NCI-H526 (cell line): ENCODE results near the gene KCNMA1.
"Not testable (repeated sequence)": the region's sequence is repeated elsewhere in the genome, so short reads cannot be mapped to it uniquely, and the experiment has no call there.

Source experiments
- DNase-seq, 2 experiments: peaks; one replicate each; lab custom pipeline; 2025; lab: John Stamatoyannopoulos, UW

KCNMA1 gene

DNA sequence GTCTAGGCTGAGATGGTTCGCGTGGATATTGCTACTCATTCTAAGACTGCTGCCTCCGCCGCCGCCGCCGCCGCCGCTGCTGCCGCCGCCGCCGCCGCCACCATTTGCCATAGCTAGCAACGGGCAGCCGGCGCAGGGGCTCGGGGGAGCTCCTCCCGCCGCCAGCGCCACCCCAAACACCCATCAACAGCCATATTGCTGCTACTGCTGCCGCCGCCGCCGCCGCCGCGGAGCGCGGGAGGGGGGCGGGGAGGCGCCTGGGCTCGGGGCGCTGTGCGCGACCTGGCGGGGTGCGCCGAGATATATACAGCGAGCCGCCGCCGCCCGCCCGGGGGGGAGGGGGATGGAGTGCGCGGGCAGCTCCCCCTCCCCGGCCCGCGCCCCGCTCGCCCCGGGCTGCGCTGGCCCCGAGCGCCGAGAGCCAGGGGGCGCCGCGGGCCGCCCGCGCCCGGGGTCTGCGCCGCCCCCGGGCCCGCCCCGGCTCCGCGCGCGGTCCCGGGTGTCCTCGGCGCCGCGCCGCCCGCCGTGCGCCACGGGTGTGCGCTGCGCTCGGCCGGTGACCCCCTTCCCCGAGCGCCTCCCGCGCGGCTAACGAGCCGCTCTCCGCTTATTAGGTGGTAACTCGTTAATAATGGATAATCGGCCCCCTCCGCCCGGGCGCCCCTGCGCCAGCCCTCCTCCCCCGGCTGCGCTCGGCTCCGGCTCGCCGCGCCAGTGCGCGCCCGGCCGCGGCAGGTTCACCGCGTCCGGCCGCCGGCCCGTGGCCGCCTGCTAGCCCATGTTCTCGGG is at the start of gene KCNMA1:
Gene KCNMA1 (minus strand): TSS at position 277 of the 789 bp plus-strand sequence.
- DNase-seq, result peak in 1 of 2 experiments; percentile 70

DNA sequence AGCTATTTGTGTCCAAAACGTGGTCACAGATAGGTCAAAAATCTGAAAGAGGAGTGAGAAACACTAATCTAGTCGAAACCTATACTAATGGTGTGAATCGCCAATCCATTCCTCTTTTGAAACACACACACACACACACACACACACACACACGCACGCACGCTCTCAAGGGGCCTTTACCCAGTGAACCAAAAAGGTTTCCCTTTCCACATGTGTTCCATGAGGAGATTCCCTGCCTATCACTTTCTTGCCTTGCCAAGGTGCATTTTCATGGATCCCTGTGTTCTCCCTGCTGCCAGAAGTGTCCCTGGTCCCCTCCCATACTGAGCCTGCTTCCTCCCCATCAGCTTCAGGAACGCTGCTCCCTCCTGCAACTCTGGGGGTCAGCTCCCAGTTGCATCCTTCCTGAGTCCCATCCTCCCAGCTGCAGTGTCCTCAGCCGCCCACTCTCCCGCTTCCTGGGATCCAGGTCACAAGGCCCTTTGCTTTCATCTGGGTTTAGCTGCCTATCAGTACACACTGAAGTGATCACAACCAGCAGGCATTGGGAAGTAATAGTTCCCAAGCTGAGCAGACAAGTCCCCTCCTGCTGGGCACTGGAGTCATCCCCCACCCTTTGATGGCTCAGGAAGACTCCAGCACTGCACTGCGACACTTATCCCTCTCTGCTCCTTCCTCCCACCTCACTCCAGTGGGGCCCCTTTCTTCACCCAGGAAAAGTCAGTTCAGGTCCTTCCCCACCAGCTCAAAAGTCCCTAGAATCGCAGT is 49.2 kb upstream of the KCNMA1 start:
- no peak for DNase-seq

DNA sequence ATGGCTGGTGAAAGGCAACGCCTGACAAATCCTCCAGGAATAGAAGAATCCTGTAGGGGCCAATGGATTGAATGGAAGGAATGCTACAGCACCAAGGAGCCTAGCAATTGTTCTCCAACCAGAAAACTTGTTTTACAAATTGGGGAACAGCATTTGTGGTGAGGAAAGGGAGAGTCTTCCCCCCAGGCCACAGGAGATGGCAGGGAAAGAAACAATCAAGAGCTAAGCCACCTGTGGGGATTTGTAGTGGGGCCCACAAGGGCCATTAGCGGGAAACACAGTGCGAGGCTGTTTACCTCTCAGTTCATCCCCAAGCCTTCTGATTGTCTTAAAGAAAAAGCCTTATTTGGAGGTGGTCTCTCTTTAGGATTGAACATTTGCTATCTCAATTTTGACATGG is 48.5 kb upstream of the KCNMA1 start:
- no peak for DNase-seq

DNA sequence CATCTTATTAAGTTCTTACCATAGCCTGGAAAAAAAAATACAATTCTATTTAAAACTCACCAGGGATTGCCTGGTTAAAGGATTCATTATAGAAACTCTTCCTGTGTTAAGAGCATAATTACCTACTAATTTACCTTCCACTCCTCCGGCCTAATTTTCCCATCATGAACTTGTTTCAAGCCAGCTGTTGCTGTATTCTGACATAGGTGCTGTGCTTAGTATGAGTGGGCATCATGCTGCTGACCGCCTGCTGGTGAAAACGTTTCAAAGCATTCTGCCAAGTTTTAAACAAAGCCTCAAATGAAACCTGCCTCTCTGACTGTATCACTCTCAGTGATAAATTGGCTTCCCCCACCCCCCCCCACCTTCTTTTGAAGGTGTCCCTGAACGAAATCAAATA is 47.8 kb upstream of the KCNMA1 start:
- no peak for DNase-seq

DNA sequence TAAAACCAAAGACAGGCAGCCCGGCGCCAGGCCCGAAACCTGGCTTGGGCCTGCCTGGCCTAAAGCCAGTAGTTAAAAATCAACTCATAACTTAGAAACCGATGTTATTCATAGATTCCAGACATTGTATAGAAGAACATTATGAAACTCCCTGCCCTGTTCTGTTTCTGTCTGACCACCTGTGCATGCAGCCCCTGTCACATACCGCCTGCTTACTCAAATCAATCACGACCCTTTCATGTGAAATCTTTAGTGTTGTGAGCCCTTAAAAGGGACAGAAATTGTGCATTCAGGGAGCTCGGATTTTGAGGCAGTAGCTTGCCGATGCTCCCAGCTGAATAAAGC is 45.5 kb upstream of the KCNMA1 start:
- DNase-seq, result not testable (repeated sequence)

DNA sequence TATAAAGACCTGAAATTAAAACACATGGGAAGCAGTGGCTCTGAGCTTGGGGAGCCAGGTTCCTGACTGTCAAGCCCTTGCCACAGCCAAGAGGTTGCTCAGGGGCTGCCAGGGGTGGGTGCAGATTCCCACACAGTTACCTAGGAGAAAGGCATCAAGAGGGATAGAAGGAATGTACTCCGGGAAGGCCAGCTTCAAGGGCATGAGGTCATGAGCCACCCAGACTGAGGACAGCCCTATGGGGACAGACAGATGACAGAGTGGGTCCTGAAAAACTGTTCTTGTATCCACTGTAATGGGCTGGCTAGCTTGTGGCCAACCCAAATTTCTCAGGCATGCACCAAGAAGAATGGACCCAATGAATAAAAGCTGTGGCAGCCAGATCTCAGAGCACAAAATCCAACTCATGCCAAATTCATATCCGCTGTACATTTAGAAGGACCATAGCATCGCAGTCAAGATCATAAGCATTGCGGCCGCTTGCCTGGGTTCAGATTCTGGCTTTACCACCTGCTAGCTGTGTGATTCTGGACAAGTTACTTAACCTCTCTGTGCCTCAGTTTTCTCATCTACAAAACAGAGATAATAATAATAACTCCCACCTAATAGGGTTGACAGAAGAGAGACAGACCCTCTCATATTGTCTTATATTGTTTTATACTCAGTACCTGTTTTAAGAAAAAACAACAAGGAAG is 44.9 kb upstream of the KCNMA1 start:
- no peak for DNase-seq

DNA sequence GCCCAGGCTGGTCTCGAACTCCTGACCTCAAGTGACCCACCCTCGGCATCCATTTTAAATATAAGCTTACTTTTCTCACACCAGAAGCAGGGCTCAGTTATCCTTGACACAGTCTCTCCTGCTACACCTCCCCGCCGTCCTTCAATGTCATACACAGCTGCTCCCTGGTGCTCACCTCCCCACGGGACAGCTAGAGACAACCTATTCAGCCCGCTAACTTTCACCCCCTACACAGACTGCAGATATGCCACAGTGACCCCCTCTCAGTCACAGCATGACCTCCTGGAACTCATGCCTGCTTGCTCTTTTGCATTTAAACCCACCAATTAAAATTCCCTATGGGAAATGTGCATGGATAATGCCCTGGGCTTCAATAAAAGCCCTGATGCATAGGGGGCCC is 44.2 kb upstream of the KCNMA1 start:
- DNase-seq, result no peak

DNA sequence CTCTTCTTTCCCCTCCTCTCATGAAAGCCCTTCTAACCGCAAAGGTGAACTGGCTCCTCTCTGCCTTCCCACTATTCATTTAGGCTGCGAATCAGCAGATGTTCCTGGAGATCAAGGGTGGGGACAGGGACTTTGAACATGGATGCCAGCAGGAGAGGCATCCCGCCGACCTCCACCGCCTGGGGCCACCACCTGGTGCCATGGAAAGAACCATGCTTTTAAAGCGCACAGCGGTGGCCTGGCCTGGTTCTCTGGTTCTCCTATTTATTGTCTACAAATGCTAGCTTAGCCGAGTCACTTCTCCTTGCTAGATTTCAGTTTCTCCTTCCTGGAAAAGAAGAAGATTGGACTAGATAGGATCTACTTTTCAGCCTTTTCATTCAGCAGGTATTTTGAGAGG is 43.2 kb upstream of the KCNMA1 start:
- no peak for DNase-seq

DNA sequence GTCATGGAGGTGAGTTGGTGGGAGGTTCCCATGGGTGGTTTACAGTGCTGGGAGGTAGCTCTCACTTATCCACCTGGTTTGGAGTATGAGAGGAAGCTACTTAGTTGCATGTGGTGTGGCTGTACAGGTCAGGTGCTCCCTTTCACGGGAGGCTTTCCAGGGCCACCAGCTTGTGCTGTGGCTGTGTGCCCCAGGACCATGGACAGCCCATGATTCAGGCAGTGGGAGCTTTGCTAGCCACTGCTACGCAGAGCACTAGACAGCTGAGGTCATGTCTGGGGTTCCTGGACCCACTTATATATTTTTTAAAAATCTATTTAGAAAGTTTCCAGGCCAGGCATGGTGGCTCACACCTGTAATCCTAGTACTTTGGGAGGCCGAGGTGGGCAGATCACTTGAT is 42.5 kb upstream of the KCNMA1 start:
- no peak for DNase-seq

DNA sequence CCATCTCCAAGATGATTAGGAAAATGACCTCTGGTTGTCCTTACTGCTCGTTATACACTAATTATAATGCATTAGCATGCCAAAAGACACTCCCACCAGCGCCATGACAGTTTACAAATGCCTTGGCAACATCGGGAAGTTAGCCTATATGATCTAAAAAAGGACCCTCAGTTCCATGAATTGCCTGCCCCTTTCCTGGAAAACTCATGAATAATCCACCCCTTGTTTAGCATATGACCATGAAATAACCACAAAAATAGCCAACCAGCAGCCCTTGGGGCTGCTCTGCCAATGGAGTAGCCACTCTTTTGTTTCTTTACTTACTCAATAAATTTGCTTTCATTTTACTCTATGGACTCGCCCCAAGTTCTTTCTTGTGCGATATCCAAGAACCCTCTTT is 41.6 kb upstream of the KCNMA1 start:
- no peak for DNase-seq

DNA sequence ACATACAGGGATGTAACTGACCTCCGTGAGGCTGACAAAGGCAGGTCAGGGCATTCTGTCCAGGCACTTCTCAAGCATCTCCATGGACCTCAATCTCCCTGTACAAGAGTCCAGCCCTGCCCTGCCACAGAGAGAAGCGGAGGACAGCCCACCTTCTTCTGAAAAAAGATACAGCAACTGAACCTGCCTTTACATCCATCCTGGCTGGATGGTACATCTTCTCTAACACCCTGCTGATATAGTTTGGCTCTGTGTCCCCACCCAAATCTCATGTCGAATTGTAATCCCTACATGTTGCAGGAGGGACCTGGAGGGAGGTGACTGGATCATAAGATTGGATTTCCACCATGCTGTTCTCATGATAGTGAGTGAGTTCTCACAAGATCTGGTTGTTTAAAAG is 40.5 kb upstream of the KCNMA1 start:
- no peak for DNase-seq

DNA sequence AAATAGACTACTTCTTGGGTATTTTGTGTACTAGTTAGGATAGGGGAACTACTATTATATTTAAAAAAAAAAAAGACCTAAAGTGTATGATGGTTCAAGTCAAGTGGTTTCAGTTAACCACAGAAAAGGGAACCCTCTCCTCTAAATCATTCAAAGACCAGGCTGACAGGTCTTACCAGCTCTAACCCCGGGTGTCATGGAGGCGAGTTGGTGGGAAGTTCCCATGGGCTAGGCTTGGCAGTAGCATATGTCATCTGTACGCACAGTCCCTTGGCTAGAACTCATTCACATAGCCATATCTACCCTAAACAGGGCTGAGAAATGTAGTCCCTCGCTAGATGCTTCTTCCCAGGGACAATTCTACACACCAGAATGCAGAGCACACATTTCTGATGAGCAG is 37.7 kb upstream of the KCNMA1 start:
- no peak for DNase-seq

DNA sequence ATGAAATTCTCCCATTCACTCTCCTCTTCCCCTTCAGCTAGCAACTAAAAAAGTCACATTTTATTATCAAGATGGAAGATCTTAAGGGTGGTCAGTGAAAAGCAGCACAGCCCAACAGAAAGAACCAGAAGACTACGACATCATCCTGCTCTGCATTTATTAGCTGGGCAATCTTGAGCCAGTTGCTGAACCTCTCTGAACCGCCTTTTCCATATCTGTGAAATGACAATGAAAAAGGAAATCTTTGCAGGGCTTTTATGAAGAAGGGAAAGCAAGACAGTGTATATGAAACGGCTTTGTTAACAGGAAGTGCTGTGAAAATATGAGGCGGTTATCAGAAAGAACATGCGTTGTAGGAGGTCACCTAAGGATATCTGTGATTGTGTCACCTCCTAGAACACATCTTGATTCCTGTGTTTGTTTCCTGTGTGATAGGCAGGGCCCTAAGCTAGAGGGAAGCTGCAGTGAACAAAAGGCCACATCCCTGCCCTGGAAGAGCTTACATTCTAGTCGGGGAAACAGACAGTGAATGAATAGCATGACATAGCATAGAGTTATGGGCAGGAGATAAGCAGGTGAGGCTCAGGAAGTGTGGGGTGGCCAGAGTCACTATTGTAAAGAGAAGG is 36.0 kb upstream of the KCNMA1 start:
- DNase-seq, result no peak

DNA sequence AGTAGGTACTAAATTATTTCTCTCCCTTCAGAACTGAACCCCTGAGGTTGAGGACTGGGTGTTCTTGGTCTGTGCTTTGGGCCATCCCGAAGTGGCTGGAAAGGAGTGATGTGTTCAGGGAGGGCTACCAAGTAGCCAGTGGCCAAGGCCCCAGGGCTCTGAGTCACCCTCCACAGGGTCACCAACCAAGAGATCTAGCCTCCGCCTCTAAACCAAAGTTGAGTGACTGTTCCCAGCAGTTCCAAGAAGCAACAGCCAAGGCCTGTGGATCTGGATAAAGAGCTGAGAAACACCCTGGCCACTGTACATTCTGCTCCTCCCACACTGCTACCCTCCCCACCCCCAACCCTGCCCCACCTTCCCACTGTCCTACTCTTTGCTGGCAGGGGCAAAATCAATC is 35.5 kb upstream of the KCNMA1 start:
- DNase-seq, result no peak

DNA sequence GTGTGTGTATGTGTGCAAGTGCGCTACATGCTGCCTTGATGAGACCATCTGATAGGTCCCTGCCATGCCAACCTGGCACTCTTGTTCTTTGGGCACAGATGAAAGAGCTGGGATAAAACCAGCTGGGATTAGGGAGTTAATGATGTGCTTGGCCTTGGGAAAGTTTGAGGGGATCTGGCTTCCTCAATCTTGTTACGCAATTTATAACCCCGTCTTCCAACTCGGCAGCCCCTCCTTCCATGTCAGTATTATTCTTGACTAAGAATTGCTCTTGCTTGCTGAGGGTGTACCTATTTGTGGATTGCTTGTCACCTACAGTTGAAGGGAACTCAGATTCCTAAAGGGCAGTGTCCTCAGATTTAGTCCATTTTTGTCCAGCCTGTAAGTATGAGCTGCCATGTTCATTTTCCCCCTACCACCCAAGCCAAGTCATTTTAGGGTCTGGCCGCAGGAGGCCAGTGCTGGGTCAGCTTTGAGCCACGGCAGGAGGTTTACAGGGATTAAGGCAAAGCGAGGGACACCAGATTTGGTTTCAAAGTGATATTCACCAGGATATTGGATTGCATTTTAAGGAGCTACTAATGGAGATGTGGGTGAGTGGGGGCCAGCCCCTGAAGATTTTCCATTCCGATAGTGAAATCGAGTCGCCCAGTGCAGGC is 34.1 kb upstream of the KCNMA1 start:
- no peak for DNase-seq

DNA sequence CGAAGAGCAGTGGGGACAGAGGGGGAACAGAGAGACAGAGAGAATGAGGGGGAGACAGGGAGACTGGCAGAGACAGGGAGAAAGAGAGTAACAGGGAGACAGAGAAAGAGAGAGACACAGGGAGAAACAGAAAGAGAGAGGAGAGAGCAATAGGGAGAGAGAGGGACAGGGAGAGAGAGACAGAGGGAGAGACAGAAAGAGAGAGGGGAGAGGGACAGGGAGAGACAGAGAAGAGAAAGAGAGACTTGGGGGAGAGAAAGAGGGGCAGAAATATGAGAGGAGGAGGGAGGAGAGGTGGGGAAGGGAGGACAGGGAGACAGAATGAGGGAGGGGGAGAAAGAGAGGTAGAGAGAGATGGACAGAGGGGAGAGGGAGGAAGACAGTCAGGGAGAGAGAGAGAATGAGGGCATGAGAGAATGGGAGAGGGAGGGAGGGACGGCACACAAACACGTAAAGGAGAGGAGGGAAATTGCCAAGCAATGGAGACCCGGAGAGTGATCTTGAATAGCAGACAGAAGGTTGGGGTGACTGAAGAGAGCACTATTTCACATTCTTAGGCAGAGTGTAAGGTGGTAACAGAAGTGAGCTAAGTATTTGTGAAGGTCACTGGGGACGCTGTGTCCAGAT is 33.3 kb upstream of the KCNMA1 start:
- DNase-seq, result no peak

DNA sequence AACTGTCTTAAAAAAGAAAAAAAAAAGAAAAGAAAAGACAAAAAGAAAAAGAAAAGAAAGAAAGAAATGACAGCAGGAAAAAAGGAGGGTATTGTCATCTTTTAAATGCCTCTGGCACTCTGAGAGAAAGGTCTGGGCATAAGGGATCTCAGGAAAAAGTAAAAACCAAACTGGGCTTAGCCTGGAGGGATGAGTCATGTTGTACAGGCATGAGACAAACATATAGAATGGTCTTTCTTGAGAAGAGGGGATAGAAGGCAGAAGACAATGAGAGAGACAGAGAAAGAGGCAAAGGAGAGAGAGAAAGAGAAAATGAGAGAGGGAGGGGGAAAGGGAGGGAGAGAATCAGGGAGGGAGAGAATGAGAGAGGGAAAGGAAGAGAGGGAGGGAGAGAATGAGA is 32.3 kb upstream of the KCNMA1 start:
- DNase-seq, result no peak

DNA sequence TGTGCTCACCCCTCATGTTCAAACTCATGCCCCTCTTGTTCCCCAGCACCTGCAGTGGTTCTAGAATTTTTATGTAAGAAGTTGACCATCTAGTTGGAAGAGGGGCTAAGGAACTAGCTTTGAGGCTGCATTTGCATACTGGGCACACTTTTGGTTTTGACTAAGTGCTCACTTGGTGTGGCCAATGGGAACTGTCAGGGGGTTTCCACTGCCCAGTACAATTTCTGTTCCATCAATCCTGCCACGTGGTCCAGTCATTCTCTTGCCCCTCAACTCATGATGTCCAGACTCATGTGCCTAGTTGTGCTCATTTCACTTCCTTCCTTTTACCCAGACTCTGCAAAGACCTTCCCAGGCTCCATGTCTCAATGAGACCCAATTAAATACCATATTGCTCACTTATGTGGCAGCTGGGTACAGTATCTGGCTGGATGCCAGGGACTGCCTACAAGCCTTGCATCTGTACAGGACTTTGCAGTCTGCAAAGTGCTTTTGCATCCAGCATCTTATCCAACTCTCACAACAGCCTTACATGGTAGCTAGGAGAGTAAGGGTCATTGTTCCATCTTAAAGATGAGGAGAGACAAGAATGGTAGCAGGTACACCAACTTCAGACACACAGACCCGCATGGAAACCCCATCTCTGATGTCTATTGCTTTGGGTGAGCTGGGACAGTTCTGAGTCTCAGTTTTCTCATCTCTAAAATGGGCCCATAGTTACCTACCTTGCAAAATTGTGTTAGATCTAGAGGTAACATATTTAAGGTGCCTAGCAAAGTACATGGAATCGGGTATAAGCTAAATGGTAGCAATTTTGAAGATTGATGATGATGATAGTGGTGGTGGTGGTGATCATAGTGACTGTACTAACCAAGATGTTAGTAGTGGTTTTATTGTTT is 30.1 kb upstream of the KCNMA1 start:
- DNase-seq, result no peak

DNA sequence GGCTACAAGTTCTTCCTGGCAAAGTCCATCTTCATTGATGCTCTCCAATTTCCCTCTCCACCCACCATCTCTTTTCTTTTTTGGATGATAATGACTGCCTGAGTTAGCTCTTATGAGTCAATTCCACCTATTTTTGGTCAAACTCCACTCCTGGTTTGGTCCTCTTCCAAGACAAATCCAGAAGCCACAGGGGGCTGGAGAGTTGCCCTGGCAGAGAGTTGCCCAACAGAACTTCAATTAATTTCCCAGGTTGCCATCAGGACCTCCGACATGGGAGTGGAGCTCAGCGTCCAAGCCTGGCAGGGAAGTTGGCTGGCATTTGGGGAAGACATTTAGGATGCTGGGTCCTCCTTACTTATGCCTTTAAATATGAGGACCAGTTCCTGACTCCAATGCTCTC is 29.2 kb upstream of the KCNMA1 start:
- DNase-seq, result no peak

DNA sequence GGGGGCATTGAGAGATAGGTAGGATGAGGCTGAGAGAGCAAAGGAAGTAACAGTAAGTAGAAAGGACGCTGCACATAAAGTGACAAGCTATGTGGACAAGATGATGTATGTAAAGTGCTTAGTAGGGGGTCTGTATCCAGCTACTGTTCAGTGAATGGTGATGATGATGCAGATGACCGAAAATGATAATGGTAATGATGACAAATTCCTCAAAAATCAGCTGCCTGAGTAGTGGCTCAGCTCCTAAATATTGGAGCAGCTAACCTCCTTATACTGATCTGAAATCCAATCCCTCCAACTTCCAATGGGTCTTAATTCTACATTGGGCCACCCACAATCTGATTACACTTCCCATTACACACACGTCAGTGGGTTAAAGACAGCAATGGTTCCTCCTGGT is 27.1 kb upstream of the KCNMA1 start:
- DNase-seq, result no peak

DNA sequence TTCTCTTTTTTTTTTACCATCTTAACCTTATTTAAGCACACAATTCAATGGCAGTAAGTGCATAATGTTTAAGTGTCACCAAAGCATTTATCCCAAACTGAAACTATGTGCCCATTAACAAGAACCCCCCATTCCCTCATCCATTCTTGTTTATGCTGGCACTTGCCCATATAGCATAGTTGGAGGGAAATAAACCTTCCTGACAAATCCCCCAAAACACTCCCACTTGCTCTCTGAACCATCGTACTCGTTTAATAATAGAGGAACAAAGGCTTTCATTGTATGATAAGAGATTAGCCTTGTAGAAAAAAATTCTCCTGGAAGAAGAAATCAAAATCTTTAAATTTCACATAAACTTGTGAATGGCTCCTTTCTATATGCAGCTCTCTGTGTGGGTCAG is 26.4 kb upstream of the KCNMA1 start:
- no peak for DNase-seq
